AG04450 (cell line): ENCODE results near the gene WWOX. TPM values are rescaled to one million over a fixed set of nuclear protein-coding genes. Genes with fewer than 3 reads are reported as not detected.

Experiments used
- CTCF ChIA-PET: fragments of 300-600, 350-600 bp; formaldehyde crosslinking; extraction: SDS; loops from one replicate; lab custom pipeline; 2022; ENCODE audit warnings: antibody characterized with exemption, inconsistent platforms; lab: Charles Lee
- POLR2A ChIA-PET: fragments of 350-600 bp; formaldehyde crosslinking; extraction: SDS; loops from one replicate; lab custom pipeline; 2021; ENCODE audit warnings: antibody characterized with exemption, inconsistent platforms; lab: Yijun Ruan, JAX
- DNase-seq: peaks from one replicate; pipeline ENCODE4 v3.0.0-alpha.2; 2011; ENCODE audit warnings: low read depth, low spot score
- H3K27ac ChIP-seq: one replicate; pipeline ENCODE4 v1.5.1; 2012; ENCODE audit warnings: low read depth, low read length, control low read depth
- H3K27me3 ChIP-seq: one replicate; pipeline ENCODE4 v1.6.0; 2012; ENCODE audit warnings: low read length; ENCODE audit not compliant: control insufficient read depth, insufficient read depth
- H3K4me3 ChIP-seq: 2 replicates; pipeline ENCODE4 v1.5.1; 2011; ENCODE audit warnings: mild to moderate bottlenecking, low read depth, low read length, control low read depth
- H3K9me3 ChIP-seq: 2 replicates; pipeline ENCODE4 v1.5.1; 2012; ENCODE audit warnings: low read length; ENCODE audit not compliant: control insufficient read depth, insufficient read depth
- CTCF ChIP-seq: IDR thresholded peaks from 2 replicates; pipeline ENCODE4 v1.5.1; 2011; ENCODE audit warnings: low read depth, low read length, control low read depth, inconsistent platforms
- polyA plus RNA-seq: library from polyadenylated mRNA; depleted of rRNA; stranded (reverse); fragments of >200 nt; gene quantifications from 2 replicates; pipeline ENCODE4 v1.2.3, GENCODE V29; 2011

The WWOX gene
- polyA plus RNA-seq, 1 experiment, result 2.1 TPM

GRCh38 chr16:78982096-78982744 lies 882.8 kb downstream of the WWOX start:
- ChIA-PET POLR2A (no interaction called here), CTCF (no interaction called here)
- DNase-seq, result no peak
- no peak for TF ChIP-seq CTCF
- no peak overlapping the region for H3K4me3 ChIP-seq
- H3K27me3 ChIP-seq, result no peaks in the 10 kb centered on the region
- H3K9me3 ChIP-seq, result peaks cover 49% of the 10 kb centered on the region
- no peak overlapping the region for H3K27ac ChIP-seq

GRCh38 chr16:78984324-78984723 lies 884.9 kb downstream of the WWOX start:
- CTCF ChIA-PET, result no interaction called here
- peaks cover 50% of the 10 kb centered on the region for H3K9me3 ChIP-seq
- H3K27ac ChIP-seq, result no peak overlapping the region
- no peaks in the 10 kb centered on the region for H3K27me3 ChIP-seq
- H3K4me3 ChIP-seq, result no peak overlapping the region
- DNase-seq, result no peak
- POLR2A ChIA-PET, result no interaction called here
- TF ChIP-seq CTCF, result no peak

- TF ChIP-seq CTCF, result no peak
- no peak for DNase-seq
- Histone ChIP-seq H3K27me3 (no peaks in the 10 kb centered on the region), H3K27ac (no peak overlapping the region), H3K4me3 (no peak overlapping the region), H3K9me3 (peaks cover 54% of the 10 kb centered on the region)
- ChIA-PET CTCF (no interaction called here), POLR2A (no interaction called here)
Measured at GRCh38 chr16:78984887-78985464, 885.5 kb downstream of the WWOX start.

- H3K27ac ChIP-seq, result no peak overlapping the region
- TF ChIP-seq CTCF, result no peak
- CTCF ChIA-PET, result no interaction called here
- H3K27me3 ChIP-seq, result no peaks in the 10 kb centered on the region
- POLR2A ChIA-PET, result no interaction called here
- H3K9me3 ChIP-seq, result peaks cover 61% of the 10 kb centered on the region
- no peak for DNase-seq
- no peak overlapping the region for H3K4me3 ChIP-seq
Measured at GRCh38 chr16:78985716-78986605, 886.5 kb downstream of the WWOX start.

- Histone ChIP-seq H3K4me3 (no peak overlapping the region), H3K9me3 (peaks cover 58% of the 10 kb centered on the region), H3K27ac (no peak overlapping the region), H3K27me3 (no peaks in the 10 kb centered on the region)
- TF ChIP-seq CTCF, result no peak
- POLR2A ChIA-PET, result no interaction called here
- DNase-seq, result no peak
- CTCF ChIA-PET, result no interaction called here
Measured at GRCh38 chr16:78987666-78988065, 888.2 kb downstream of the WWOX start.
